NCI-H82 treated with DMSO at 0.1 percent for 48 hours (cell line): Measurements from ENCODE around the gene PRPSAP1.

Source experiments
- DNase-seq: peaks from one replicate; lab custom pipeline; 2025; ENCODE audit not compliant: unreplicated experiment; lab: John Stamatoyannopoulos, UW

PRPSAP1 gene

GRCh38 chr17:76278952-76279741 lies 74.6 kb downstream of the PRPSAP1 start:
- peak; percentile 60 for DNase-seq

- no peak for DNase-seq
These were observed 75.3 kb downstream of the PRPSAP1 start for GRCh38 chr17:76278268-76278908.

- DNase-seq = no peak
These were observed 76.1 kb downstream of the PRPSAP1 start for GRCh38 chr17:76277300-76278267.

- DNase-seq = no peak
These were observed 77.0 kb downstream of the PRPSAP1 start for GRCh38 chr17:76276461-76277299.

GRCh38 chr17:76276069-76276431 lies 77.7 kb downstream of the PRPSAP1 start:
- no peak for DNase-seq

GRCh38 chr17:76275382-76276068 lies 78.2 kb downstream of the PRPSAP1 start:
- no peak for DNase-seq

- no peak for DNase-seq
These were observed 79.4 kb downstream of the PRPSAP1 start for GRCh38 chr17:76274112-76274956.

- DNase-seq = no peak
These were observed 80.1 kb downstream of the PRPSAP1 start for GRCh38 chr17:76273445-76274111.

- DNase-seq = no peak
These were observed 80.9 kb downstream of the PRPSAP1 start for GRCh38 chr17:76272541-76273444.

GRCh38 chr17:76271669-76272540 lies 81.8 kb downstream of the PRPSAP1 start:
- DNase-seq = no peak

- no peak for DNase-seq
These were observed 82.7 kb downstream of the PRPSAP1 start for GRCh38 chr17:76270770-76271668.

- DNase-seq = no peak
These were observed 83.6 kb downstream of the PRPSAP1 start for GRCh38 chr17:76270127-76270592.

GRCh38 chr17:76268991-76269981 lies 84.4 kb downstream of the PRPSAP1 start:
- no peak for DNase-seq
